HG03159 (cell line): Measurements from ENCODE around the gene CD53.
"Not testable (repeated sequence)": the region's sequence is repeated elsewhere in the genome, so short reads cannot be mapped to it uniquely, and the experiment has no call there.

Source experiments
- ATAC-seq: cut with Tn5 transposase; IDR thresholded peaks from one replicate; pipeline ENCODE4 v1.9.1; 2021; ENCODE audit warnings: mild to moderate bottlenecking, moderate library complexity; ENCODE audit not compliant: unreplicated experiment

The CD53 gene

DNA sequence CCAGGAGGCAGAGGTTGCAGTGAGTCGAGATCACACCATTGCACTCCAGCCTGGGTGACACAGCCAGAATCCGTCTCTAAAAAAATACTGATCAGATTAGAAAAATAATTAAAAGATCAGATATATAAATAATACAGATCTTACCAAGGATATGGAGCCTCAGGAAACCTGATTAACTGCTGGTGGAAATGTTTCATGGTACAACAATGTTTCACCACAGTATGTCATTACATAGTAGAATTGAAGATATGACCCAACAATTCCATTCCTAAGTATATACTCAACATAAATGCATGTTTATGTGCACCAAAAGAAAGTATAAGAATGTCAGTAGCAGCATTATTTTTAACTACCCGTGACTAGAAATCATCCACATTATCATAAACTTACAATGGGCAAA lies 41.7 kb downstream of the CD53 start:
- no peak for ATAC-seq

- no peak for ATAC-seq
Measured at GRCh38 chr1:110915804-110916203, 42.9 kb downstream of the CD53 start.

- ATAC-seq = no peak
Measured at GRCh38 chr1:110916274-110916668, 43.3 kb downstream of the CD53 start.

GRCh38 chr1:110916669-110917306 lies 43.8 kb downstream of the CD53 start:
- ATAC-seq = no peak

- no peak for ATAC-seq
Measured at GRCh38 chr1:110918016-110918415, 45.1 kb downstream of the CD53 start.

GRCh38 chr1:110921953-110922352 lies 49.0 kb downstream of the CD53 start:
- ATAC-seq = no peak

- ATAC-seq = no peak
Measured at GRCh38 chr1:110927484-110928075, 54.6 kb downstream of the CD53 start.

DNA sequence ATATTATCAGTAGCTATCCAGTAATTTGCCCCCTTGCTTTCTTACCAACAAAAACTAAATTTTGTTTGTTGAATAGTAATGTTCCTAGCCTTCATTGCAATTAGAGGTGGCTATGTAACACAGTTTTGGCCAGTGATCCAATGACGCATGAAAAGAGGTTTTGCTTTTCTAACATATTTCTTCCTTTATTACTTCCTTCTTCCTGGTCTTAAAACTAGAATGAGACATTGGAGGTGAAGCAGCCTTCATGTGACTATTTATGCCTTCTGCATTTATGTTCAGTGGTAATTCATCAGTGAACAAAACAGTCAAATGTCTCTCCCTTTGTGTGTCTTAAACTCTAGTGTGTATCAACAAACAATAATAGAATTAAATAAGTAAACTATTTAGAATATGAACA lies 55.2 kb downstream of the CD53 start:
- ATAC-seq = no peak

GRCh38 chr1:110928904-110929303 lies 56.0 kb downstream of the CD53 start:
- no peak for ATAC-seq

DNA sequence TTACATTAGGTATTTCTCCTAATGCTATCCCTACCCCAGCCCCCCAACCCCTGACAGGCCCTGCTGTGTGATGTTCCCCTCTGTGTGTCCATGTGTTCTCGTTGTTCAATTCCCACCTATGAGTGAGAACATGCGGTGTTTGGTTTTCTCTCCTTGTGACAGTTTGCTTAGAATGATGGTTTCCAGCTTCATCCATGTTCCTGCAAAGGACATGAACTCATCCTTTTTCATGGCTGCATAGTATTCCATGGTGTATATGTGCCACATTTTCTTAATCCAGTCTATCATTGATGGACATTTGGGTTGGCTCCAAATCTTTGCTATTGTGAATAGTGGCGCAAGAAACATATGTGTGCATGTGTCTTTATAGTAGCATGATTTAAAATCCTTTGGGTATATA lies 58.1 kb downstream of the CD53 start:
- not testable (repeated sequence) for ATAC-seq

DNA sequence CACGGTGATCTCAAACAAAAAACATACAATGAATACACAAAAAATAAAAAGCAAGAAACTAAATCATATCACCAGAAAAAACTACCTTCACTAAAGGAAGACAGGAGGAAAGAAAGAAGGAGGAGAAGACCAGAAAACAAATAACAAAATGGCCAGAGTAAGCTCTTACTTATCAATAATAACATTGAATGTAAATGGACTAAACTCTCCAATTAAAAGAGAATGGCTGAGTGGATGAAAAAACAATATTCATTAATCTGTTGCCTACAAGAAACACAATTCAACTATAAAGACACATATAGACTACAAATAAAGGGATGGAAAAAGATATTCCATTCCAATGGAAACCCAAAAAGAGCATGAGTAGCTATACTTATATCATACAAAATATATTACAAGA lies 63.6 kb downstream of the CD53 start:
- ATAC-seq = no peak

DNA sequence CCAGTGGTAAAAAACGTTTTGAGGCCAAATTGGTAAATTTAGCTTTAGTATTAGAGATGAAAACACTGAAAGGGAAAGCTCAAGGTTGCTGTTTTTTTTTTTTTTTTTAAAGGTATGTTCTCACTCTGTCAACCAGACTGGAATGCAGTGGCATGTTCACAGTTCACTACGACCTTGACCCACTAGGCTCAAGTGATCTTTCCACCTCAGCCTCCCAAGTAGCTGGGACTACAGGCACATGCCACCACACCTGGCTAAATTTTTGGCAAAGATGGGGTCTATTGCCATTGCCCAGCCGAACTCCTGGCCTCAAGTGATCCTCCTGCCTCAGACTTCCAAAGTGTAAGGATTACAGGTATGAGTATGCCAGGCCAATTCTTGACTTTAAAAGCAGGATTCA lies 71.9 kb downstream of the CD53 start:
- no peak for ATAC-seq

DNA sequence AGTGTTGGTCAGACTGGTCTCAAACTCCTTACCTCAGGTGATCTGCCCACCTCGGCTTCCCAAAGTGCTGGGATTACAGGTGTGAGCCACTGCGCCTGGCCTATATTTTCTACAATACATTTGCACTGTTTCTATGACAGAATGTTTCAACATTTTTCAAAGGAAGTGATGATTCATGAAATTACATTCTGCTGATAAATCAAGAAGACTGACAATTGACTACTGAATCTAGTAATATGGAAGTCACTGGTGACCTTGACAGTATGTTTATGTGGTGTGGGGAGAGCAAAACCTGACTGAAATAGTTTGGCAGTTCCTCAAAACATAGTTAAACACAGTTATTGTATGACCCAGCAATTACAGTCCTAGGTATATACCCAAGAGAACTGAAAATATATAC lies 72.7 kb downstream of the CD53 start:
- no peak for ATAC-seq

- ATAC-seq = no peak
Measured at GRCh38 chr1:110948038-110948810, 75.3 kb downstream of the CD53 start.
